Measurements from ENCODE around the gene CRY2. TPM values are rescaled to one million over a fixed set of nuclear protein-coding genes. Genes with fewer than 3 reads are reported as not detected.

The CRY2 gene
- total and polyA plus RNA-seq, 2 of the 13 experiments (the other 11 are each of a cell fraction or from before 2014, with no cell fraction given): 10.1 to 12.2 TPM

GRCh38 chr11:45899448-45900174 lies 52.3 kb downstream of the CRY2 start (continued):
- TF ChIP-seq, protein P1, sequence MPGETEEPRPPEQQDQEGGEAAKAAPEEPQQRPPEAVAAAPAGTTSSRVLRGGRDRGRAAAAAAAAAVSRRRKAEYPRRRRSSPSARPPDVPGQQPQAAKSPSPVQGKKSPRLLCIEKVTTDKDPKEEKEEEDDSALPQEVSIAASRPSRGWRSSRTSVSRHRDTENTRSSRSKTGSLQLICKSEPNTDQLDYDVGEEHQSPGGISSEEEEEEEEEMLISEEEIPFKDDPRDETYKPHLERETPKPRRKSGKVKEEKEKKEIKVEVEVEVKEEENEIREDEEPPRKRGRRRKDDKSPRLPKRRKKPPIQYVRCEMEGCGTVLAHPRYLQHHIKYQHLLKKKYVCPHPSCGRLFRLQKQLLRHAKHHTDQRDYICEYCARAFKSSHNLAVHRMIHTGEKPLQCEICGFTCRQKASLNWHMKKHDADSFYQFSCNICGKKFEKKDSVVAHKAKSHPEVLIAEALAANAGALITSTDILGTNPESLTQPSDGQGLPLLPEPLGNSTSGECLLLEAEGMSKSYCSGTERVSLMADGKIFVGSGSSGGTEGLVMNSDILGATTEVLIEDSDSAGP (CRISPR knock-in tag; IDR thresholded peaks at IDR 0.05; ENCODE audit: borderline replicate concordance): peak; percentile 64; the same call in 1 of the 2 replicates
- TF ChIP-seq ZNF501 (CRISPR knock-in tag; IDR thresholded peaks at IDR 0.05) (no peak), STAT5B (CRISPR knock-in tag; IDR thresholded peaks at IDR 0.05) (no peak), ZNF891 (CRISPR knock-in tag; IDR thresholded peaks at IDR 0.05) (no peak), ZNF121 (CRISPR knock-in tag; IDR thresholded peaks at IDR 0.05) (no peak), ZNF484 (CRISPR knock-in tag; IDR thresholded peaks at IDR 0.05; ENCODE audit: borderline replicate concordance, low read depth) (no peak), ZNF282 (IDR thresholded peaks at IDR 0.05; ENCODE audit: partially characterized antibody) (no peak), ZSCAN12 (CRISPR knock-in tag; IDR thresholded peaks at IDR 0.05) (no peak), TARDBP (CRISPR knock-in tag; IDR thresholded peaks at IDR 0.05) (no peak), ZNF460 (CRISPR knock-in tag; IDR thresholded peaks at IDR 0.05; ENCODE audit: borderline replicate concordance) (no peak), DR1 (CRISPR knock-in tag; IDR thresholded peaks at IDR 0.05) (no peak), ZNF30 (CRISPR knock-in tag; IDR thresholded peaks at IDR 0.05) (no peak), HDAC1 (CRISPR knock-in tag; IDR thresholded peaks at IDR 0.05) (no peak), MED1 (CRISPR knock-in tag; IDR thresholded peaks at IDR 0.05) (no peak), ZNF704 (CRISPR knock-in tag; IDR thresholded peaks at IDR 0.05; ENCODE audit: borderline replicate concordance) (no peak), ZNF503 (CRISPR knock-in tag; IDR thresholded peaks at IDR 0.05) (no peak), ZNF564 (CRISPR knock-in tag; IDR thresholded peaks at IDR 0.05) (no peak), HDAC6 (IDR thresholded peaks at IDR 0.05; ENCODE audit: low read depth, low read length) (no peak), SNRNP70 (IDR thresholded peaks at IDR 0.05; ENCODE audit: low read depth, low read length) (no peak), FOXO1 (CRISPR knock-in tag; IDR thresholded peaks at IDR 0.05) (no peak), RFXANK (CRISPR knock-in tag; IDR thresholded peaks at IDR 0.05) (no peak), ZNF691 (CRISPR knock-in tag; IDR thresholded peaks at IDR 0.05; ENCODE audit: borderline replicate concordance, low read depth) (no peak), ZFP36 (IDR thresholded peaks at IDR 0.05; ENCODE audit: borderline replicate concordance, low read depth, low read length, partially characterized antibody) (no peak)
- TF ChIP-seq, protein P2, sequence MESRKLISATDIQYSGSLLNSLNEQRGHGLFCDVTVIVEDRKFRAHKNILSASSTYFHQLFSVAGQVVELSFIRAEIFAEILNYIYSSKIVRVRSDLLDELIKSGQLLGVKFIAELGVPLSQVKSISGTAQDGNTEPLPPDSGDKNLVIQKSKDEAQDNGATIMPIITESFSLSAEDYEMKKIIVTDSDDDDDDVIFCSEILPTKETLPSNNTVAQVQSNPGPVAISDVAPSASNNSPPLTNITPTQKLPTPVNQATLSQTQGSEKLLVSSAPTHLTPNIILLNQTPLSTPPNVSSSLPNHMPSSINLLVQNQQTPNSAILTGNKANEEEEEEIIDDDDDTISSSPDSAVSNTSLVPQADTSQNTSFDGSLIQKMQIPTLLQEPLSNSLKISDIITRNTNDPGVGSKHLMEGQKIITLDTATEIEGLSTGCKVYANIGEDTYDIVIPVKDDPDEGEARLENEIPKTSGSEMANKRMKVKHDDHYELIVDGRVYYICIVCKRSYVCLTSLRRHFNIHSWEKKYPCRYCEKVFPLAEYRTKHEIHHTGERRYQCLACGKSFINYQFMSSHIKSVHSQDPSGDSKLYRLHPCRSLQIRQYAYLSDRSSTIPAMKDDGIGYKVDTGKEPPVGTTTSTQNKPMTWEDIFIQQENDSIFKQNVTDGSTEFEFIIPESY (CRISPR knock-in tag; IDR thresholded peaks at IDR 0.05): no peak

All from HepG2 (cell line).